Stimulated activated CD4-positive, alpha-beta T cell treated with anti-CD3 and anti-CD28 coated beads, Interleukin-2, amount 100 ng/mL, for 4 hours (primary cell): ENCODE data around the gene SLC8A2.

Experiments
- DNase-seq: peaks from one replicate; pipeline ENCODE4 v3.0.0-alpha.2; 2020; ENCODE audit warnings: low read depth

SLC8A2 gene

GRCh38 chr19:47379381-47379938 lies 92.2 kb downstream of the SLC8A2 start:
- no peak for DNase-seq

- no peak for DNase-seq
Observed at GRCh38 chr19:47378246-47378645, 93.4 kb downstream of the SLC8A2 start.
